ENCODE results near the gene ZNF319. TPM values are rescaled to one million over a fixed set of nuclear protein-coding genes. Genes with fewer than 3 reads are reported as not detected.

The ZNF319 gene
- total and polyA plus RNA-seq, 10 of the 15 experiments (the other 5 are each of a cell fraction or from before 2014, with no cell fraction given): 0.29 to 7.4 (median 1.7) TPM

- POLR2A ChIA-PET: interaction anchor here (0.7 kb wide), 1 partner anchor 518 kb away, joined by 3 read pairs; no protein-coding TSS in a partner anchor
- SMC1A ChIA-PET (ENCODE audit: uncharacterized antibody, unreplicated experiment): no interaction called here
- in situ Hi-C loops (cut with MboI): no loop called here
Observed at GRCh38 chr16:57959804-57960203, 40.7 kb downstream of the ZNF319 start.

GRCh38 chr16:57959121-57959520, 41.4 kb downstream of the ZNF319 start:
- no peak for DNase-seq (ENCODE audit: low read depth, low spot score)
- POLR2A ChIA-PET: interaction anchor here (0.7 kb wide), 1 partner anchor 518 kb away, joined by 3 read pairs; no protein-coding TSS in a partner anchor
- TF ChIP-seq DPF2 (IDR thresholded peaks at IDR 0.05) (no peak), ZSCAN29 (IDR thresholded peaks at IDR 0.05) (no peak), JUNB (IDR thresholded peaks at IDR 0.05) (no peak), IRF5 (IDR thresholded peaks at IDR 0.05; ENCODE audit: borderline replicate concordance) (no peak), CBX3 (IDR thresholded peaks at IDR 0.05; ENCODE audit: borderline replicate concordance, low read depth) (no peak), TCF3 (IDR thresholded peaks at IDR 0.05; ENCODE audit: borderline replicate concordance, insufficient read depth, low read depth, low read length) (no peak), CHD1 (IDR thresholded peaks at IDR 0.05; ENCODE audit: low read depth, low read length) (no peak), NR2C2 (IDR thresholded peaks at IDR 0.05; ENCODE audit: borderline replicate concordance, control insufficient read depth, insufficient read length, low read depth) (no peak), PBX3 (IDR thresholded peaks at IDR 0.05; ENCODE audit: insufficient replicate concordance, low read depth, low read length) (no peak), CREM (IDR thresholded peaks at IDR 0.05; ENCODE audit: low read depth) (no peak), BACH1 (IDR thresholded peaks at IDR 0.05; ENCODE audit: borderline replicate concordance) (no peak)

More at GRCh38 chr16:57959804-57960203, 40.7 kb downstream of the ZNF319 start:
- 0 out of 2 replicates have a peak, but pooled peaks cover 2% of the 10 kb centered on the region for H3K4me1 ChIP-seq (ENCODE audit: control insufficient read depth, insufficient read depth, low read length)
- no peak overlapping the region for H2AFZ ChIP-seq (ENCODE audit: control insufficient read depth, low read depth, low read length)
- H3K4me2 ChIP-seq (ENCODE audit: control insufficient read depth, insufficient read depth): no peak overlapping the region
- H4K20me1 ChIP-seq (ENCODE audit: control insufficient read depth, insufficient read depth): no peaks in the 10 kb centered on the region
- CTCF ChIA-PET: no interaction called here
- H3K4me3 ChIP-seq: no peak overlapping the region
- no peaks in the 10 kb centered on the region for H3K79me2 ChIP-seq (ENCODE audit: control insufficient read depth, insufficient read depth, low read length)
- BruUV-seq (replicated peaks): no TSS peak
- H3K9me3 ChIP-seq (replicated peaks; ENCODE audit: control insufficient read depth, insufficient read depth, low read length): no peaks in the 10 kb centered on the region
- WGBS (ENCODE audit: insufficient coverage, insufficient replicate concordance, low lambda C conversion rate, missing lambda C conversion rate): 42% methylated on average over 10 of the region's 11 CpGs
- no peaks in the 10 kb centered on the region for H3K27me3 ChIP-seq (replicated peaks in 1 of 2; ENCODE audit: control insufficient read depth in 2 of 2, insufficient read depth in 2 of 2, low read length in 1 of 2)
- no peak overlapping the region for H3K27ac ChIP-seq (ENCODE audit: control insufficient read depth, insufficient read depth)
- DNase-seq (ENCODE audit: low read depth, low spot score) (no peak), FAIRE-seq (no peak), ATAC-seq (no peak)
- intact Hi-C loops (cut with micrococcal nuclease; ENCODE audit: unreplicated experiment): no loop called here
- no peaks in the 10 kb centered on the region for H3K36me3 ChIP-seq (ENCODE audit: control insufficient read depth in 2 of 2, insufficient read depth in 2 of 2, low read length in 1 of 2)
- RAD21 ChIA-PET (ENCODE audit: unreplicated experiment): no interaction called here
- no peak overlapping the region for H3K9ac ChIP-seq (ENCODE audit: control insufficient read depth, insufficient read depth, low read length)
- TF ChIP-seq STAT1 (conservative IDR thresholded peaks at IDR 0.05) (no peak), RELA (IDR thresholded peaks at IDR 0.05; ENCODE audit: borderline replicate concordance, partially characterized antibody) (no peak), SUZ12 (IDR thresholded peaks at IDR 0.05; ENCODE audit: unreplicated experiment) (no peak), JUNB (IDR thresholded peaks at IDR 0.05) (no peak), POLR2AphosphoS5 (IDR thresholded peaks at IDR 0.05; ENCODE audit: low read length) (no peak), POLR2A (IDR thresholded peaks at IDR 0.05; ENCODE audit: low read depth, low read length) (no peak), CBFB (IDR thresholded peaks at IDR 0.05; ENCODE audit: low read depth) (no peak), CHD1 (IDR thresholded peaks at IDR 0.05; ENCODE audit: low read depth, low read length) (no peak), ASH2L (IDR thresholded peaks at IDR 0.05; ENCODE audit: borderline replicate concordance, low read depth) (no peak), RBBP5 (conservative IDR thresholded peaks at IDR 0.05) (no peak), HDAC2 (IDR thresholded peaks at IDR 0.05) (no peak)

More at GRCh38 chr16:57959121-57959520, 41.4 kb downstream of the ZNF319 start:
- no TSS peak for BruUV-seq (replicated peaks)
- H4K20me1 ChIP-seq (ENCODE audit: control insufficient read depth, insufficient read depth): no peaks in the 10 kb centered on the region
- no peaks in the 10 kb centered on the region for H3K36me3 ChIP-seq (ENCODE audit: control insufficient read depth in 2 of 2, insufficient read depth in 2 of 2, low read length in 1 of 2)
- in situ Hi-C loops (cut with MboI): no loop called here
- H3K4me1 ChIP-seq (ENCODE audit: control insufficient read depth, insufficient read depth, low read length): 0 out of 2 replicates have a peak, but pooled peaks cover 2% of the 10 kb centered on the region
- no peak overlapping the region for H3K27ac ChIP-seq (ENCODE audit: control insufficient read depth, insufficient read depth)
- no peaks in the 10 kb centered on the region for H3K27me3 ChIP-seq (replicated peaks in 1 of 2; ENCODE audit: control insufficient read depth in 2 of 2, insufficient read depth in 2 of 2, low read length in 1 of 2)
- no peak overlapping the region for H3K4me3 ChIP-seq
- CTCF ChIA-PET: no interaction called here
- H3K9ac ChIP-seq (ENCODE audit: control insufficient read depth, insufficient read depth, low read length): no peak overlapping the region
- no peak overlapping the region for H3K4me2 ChIP-seq (ENCODE audit: control insufficient read depth, insufficient read depth)
- 34% methylated on average over 8 of the region's 8 CpGs for WGBS (ENCODE audit: insufficient coverage, insufficient replicate concordance, low lambda C conversion rate, missing lambda C conversion rate)
- ATAC-seq (no peak), FAIRE-seq (no peak)
- no peak overlapping the region for H2AFZ ChIP-seq (ENCODE audit: control insufficient read depth, low read depth, low read length)
- SMC1A ChIA-PET (ENCODE audit: uncharacterized antibody, unreplicated experiment): no interaction called here
- H3K79me2 ChIP-seq (ENCODE audit: control insufficient read depth, insufficient read depth, low read length): no peaks in the 10 kb centered on the region
- RAD21 ChIA-PET (ENCODE audit: unreplicated experiment): no interaction called here
- intact Hi-C loops (cut with micrococcal nuclease; ENCODE audit: unreplicated experiment): no loop called here
- H3K9me3 ChIP-seq (replicated peaks; ENCODE audit: control insufficient read depth, insufficient read depth, low read length): no peaks in the 10 kb centered on the region

Data from GM12878 (cell line).